H9 (cell line): Measurements from ENCODE around the gene EDARADD. TPM values are rescaled to one million over a fixed set of nuclear protein-coding genes. Genes with fewer than 3 reads are reported as not detected.

Experiments
- DNase-seq: peaks from one replicate; pipeline ENCODE4 v3.0.0-alpha.2; 2017
- H2AFZ ChIP-seq: one replicate; pipeline ENCODE4 v1.6.1; 2013; ENCODE audit warnings: mild to moderate bottlenecking, low read length, control low read depth, moderate library complexity
- H2AK5ac ChIP-seq: 2 replicates; pipeline ENCODE4 v1.6.1; 2013; ENCODE audit warnings: low read length, control low read depth, mixed read lengths; ENCODE audit not compliant: insufficient read length
- H2BK120ac ChIP-seq: one replicate; pipeline ENCODE4 v1.6.1; 2013; ENCODE audit warnings: low read depth, mild to moderate bottlenecking, low read length, control low read depth, inconsistent platforms; ENCODE audit not compliant: poor library complexity, severe bottlenecking
- H2BK12ac ChIP-seq: 2 replicates; pipeline ENCODE4 v1.6.1; 2013; ENCODE audit warnings: low read length, control low read depth, mixed read lengths, low read depth; ENCODE audit not compliant: insufficient read length
- H2BK15ac ChIP-seq: 2 replicates; pipeline ENCODE4 v1.6.1; 2013; ENCODE audit warnings: low read depth, low read length, control low read depth
- H2BK20ac ChIP-seq: one replicate; pipeline ENCODE4 v1.6.1; 2013; ENCODE audit warnings: low read depth, mild to moderate bottlenecking, low read length, control low read depth, inconsistent platforms; ENCODE audit not compliant: poor library complexity, severe bottlenecking
- H2BK5ac ChIP-seq: 2 replicates; pipeline ENCODE4 v1.6.1; 2013; ENCODE audit warnings: low read length, control low read depth, mixed read lengths; ENCODE audit not compliant: insufficient read length
- H3K14ac ChIP-seq: 2 replicates; pipeline ENCODE4 v1.6.1; 2013; ENCODE audit warnings: low read length, control low read depth; ENCODE audit not compliant: insufficient read depth
- H3K18ac ChIP-seq: 2 replicates; pipeline ENCODE4 v1.6.1; 2013; ENCODE audit warnings: low read depth, mild to moderate bottlenecking, mixed read lengths, low read length, control low read depth; ENCODE audit not compliant: insufficient read length
- H3K23ac ChIP-seq: 2 replicates; pipeline ENCODE4 v1.6.1; 2013; ENCODE audit warnings: low read length, control low read depth, mixed read lengths, low read depth; ENCODE audit not compliant: insufficient read length
- H3K23me2 ChIP-seq: 2 replicates; pipeline ENCODE4 v1.6.1; 2013; ENCODE audit warnings: low read depth, mild to moderate bottlenecking, mixed read lengths, low read length, control low read depth; ENCODE audit not compliant: insufficient read length, poor library complexity, severe bottlenecking
- H3K27ac ChIP-seq: 2 replicates; pipeline ENCODE4 v1.5.1; 2013; ENCODE audit warnings: low read length, control low read depth, mixed read lengths, low read depth; ENCODE audit not compliant: insufficient read length
- H3K27me3 ChIP-seq: 2 replicates; pipeline ENCODE4 v1.6.1; 2013; ENCODE audit warnings: low read length, control low read depth, inconsistent platforms; ENCODE audit not compliant: insufficient read depth
- H3K4ac ChIP-seq: 2 replicates; pipeline ENCODE4 v1.6.1; 2013; ENCODE audit warnings: low read depth, mild to moderate bottlenecking, control low read depth, inconsistent platforms, low read length, moderate library complexity
- H3K4me1 ChIP-seq: 2 replicates; pipeline ENCODE4 v1.6.1; 2013; ENCODE audit warnings: low read length, control low read depth, inconsistent platforms; ENCODE audit not compliant: insufficient read depth
- H3K4me2 ChIP-seq: 2 replicates; pipeline ENCODE4 v1.6.1; 2013; ENCODE audit warnings: low read length, control low read depth, mixed read lengths; ENCODE audit not compliant: insufficient read length, insufficient read depth
- H3K56ac ChIP-seq: 2 replicates; pipeline ENCODE4 v1.6.1; 2013; ENCODE audit warnings: low read depth, mild to moderate bottlenecking, mixed read lengths, low read length, control low read depth; ENCODE audit not compliant: insufficient read length
- H3K79me1 ChIP-seq: 2 replicates; pipeline ENCODE4 v1.6.1; 2013; ENCODE audit warnings: low read depth, mild to moderate bottlenecking, moderate library complexity, low read length, control low read depth, inconsistent platforms; ENCODE audit not compliant: insufficient read depth, poor library complexity, severe bottlenecking
- H3K79me2 ChIP-seq: 2 replicates; pipeline ENCODE4 v1.6.1; 2013; ENCODE audit warnings: low read length, control low read depth, inconsistent platforms; ENCODE audit not compliant: insufficient read depth
- H3K9ac ChIP-seq: 2 replicates; pipeline ENCODE4 v1.6.1; 2013; ENCODE audit warnings: low read length, control low read depth, mixed read lengths; ENCODE audit not compliant: insufficient read length; ENCODE audit errors: extremely low read depth
- H3K9me3 ChIP-seq: one replicate; pipeline ENCODE4 v1.6.1; 2013; ENCODE audit warnings: low read depth, low read length, inconsistent platforms; ENCODE audit not compliant: control insufficient read depth
- H3T11ph ChIP-seq: one replicate; pipeline ENCODE4 v1.6.1; 2013; ENCODE audit warnings: mild to moderate bottlenecking, low read length, control low read depth, inconsistent platforms
- H4K20me1 ChIP-seq: one replicate; pipeline ENCODE4 v1.6.1; 2013; ENCODE audit not compliant: control insufficient read depth, insufficient read length, insufficient read depth
- H4K5ac ChIP-seq: 2 replicates; pipeline ENCODE4 v1.6.1; 2013; ENCODE audit warnings: low read depth, mild to moderate bottlenecking, mixed read lengths, low read length, control low read depth; ENCODE audit not compliant: insufficient read length
- H4K8ac ChIP-seq: replicated peaks from 2 replicates; pipeline ENCODE4 v1.6.1; 2013; ENCODE audit warnings: low read length, control low read depth, mixed read lengths, low read depth; ENCODE audit not compliant: insufficient read length
- H4K91ac ChIP-seq: 2 replicates; pipeline ENCODE4 v1.6.1; 2013; ENCODE audit warnings: low read depth, mild to moderate bottlenecking, moderate library complexity, mixed read lengths, low read length, control low read depth; ENCODE audit not compliant: insufficient read length
- H3K27ac Mint-ChIP-seq, 3 experiments: 2 replicates in 2 of 3; 3 replicates in 1 of 3; pipeline ENCODE4 v1.8.0; 2020 to 2021; ENCODE audit warnings: mixed read lengths in 3 of 3, mild to moderate bottlenecking in 1 of 3, moderate library complexity in 1 of 3
- H3K27me3 Mint-ChIP-seq: 2 replicates; pipeline ENCODE4 v1.8.0; 2021; ENCODE audit warnings: low read depth, mild to moderate bottlenecking, moderate library complexity, mixed read lengths
- H3K36me3 Mint-ChIP-seq, 3 experiments: 2 replicates in 2 of 3; 3 replicates in 1 of 3; pipeline ENCODE4 v1.8.0; 2020 to 2021; ENCODE audit warnings: low read depth in 3 of 3, mixed read lengths in 3 of 3; ENCODE audit not compliant: insufficient read depth in 1 of 3
- H3K4me1 Mint-ChIP-seq, 2 experiments: 2 replicates each; pipeline ENCODE4 v1.8.0; 2020; ENCODE audit warnings: mixed read lengths in 2 of 2
- H3K4me3 Mint-ChIP-seq, 2 experiments: 2 replicates in 1 of 2; 3 replicates in 1 of 2; pipeline ENCODE4 v1.8.0; 2020 to 2021; ENCODE audit warnings: mild to moderate bottlenecking in 2 of 2, mixed read lengths in 2 of 2, moderate library complexity in 1 of 2
- H3K9me3 Mint-ChIP-seq, 2 experiments: 2 replicates in 1 of 2; 3 replicates in 1 of 2; pipeline ENCODE4 v1.8.0; 2020; ENCODE audit warnings: mild to moderate bottlenecking in 2 of 2, mixed read lengths in 2 of 2, moderate library complexity in 1 of 2
- WGBS: extraction: QIAGEN DNeasy Blood & Tissue Kit; methylation state at CpG from one replicate; pipeline ENCODE4 v1.1.7; 2013; ENCODE audit warnings: missing lambda C conversion rate, low lambda C conversion rate, mixed read lengths; ENCODE audit not compliant: insufficient read length; ENCODE audit errors: extremely low coverage; 5-methylcytosine and 5-hydroxymethylcytosine counted together
- total RNA-seq: library from RNA; stranded (reverse); gene quantifications from 2 replicates; pipeline ENCODE4 v1.2.1, GENCODE V29; 2021
- TF ChIP-seq, protein P1 (sequence below): fragments of 200-600 bp; sonication (generic); conservative IDR thresholded peaks from 3 replicates; pipeline ENCODE4 v1.8.0; 2021; ENCODE audit warnings: antibody characterized with exemption, mild to moderate bottlenecking

The EDARADD gene
- total RNA-seq, 1 experiment from 2014 or later: 3.8 TPM

GRCh38 chr1:236472850-236473788 is 79.0 kb downstream of the EDARADD start:
- H3K4me3 Mint-ChIP-seq: no peak overlapping the region
- WGBS: no CpG with 5 or more reads among the region's 17 CpGs
- TF ChIP-seq, protein P1, sequence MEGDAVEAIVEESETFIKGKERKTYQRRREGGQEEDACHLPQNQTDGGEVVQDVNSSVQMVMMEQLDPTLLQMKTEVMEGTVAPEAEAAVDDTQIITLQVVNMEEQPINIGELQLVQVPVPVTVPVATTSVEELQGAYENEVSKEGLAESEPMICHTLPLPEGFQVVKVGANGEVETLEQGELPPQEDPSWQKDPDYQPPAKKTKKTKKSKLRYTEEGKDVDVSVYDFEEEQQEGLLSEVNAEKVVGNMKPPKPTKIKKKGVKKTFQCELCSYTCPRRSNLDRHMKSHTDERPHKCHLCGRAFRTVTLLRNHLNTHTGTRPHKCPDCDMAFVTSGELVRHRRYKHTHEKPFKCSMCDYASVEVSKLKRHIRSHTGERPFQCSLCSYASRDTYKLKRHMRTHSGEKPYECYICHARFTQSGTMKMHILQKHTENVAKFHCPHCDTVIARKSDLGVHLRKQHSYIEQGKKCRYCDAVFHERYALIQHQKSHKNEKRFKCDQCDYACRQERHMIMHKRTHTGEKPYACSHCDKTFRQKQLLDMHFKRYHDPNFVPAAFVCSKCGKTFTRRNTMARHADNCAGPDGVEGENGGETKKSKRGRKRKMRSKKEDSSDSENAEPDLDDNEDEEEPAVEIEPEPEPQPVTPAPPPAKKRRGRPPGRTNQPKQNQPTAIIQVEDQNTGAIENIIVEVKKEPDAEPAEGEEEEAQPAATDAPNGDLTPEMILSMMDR: no peak

More at GRCh38 chr1:236472850-236473788, 79.0 kb downstream of the EDARADD start:
- Histone ChIP-seq H3K14ac (no peak overlapping the region), H3K9ac (no peak overlapping the region), H3K27me3 (no peaks in the 10 kb centered on the region), H4K91ac (no peak overlapping the region), H2BK120ac (no peak overlapping the region), H4K5ac (no peak overlapping the region), H4K20me1 (no peaks in the 10 kb centered on the region), H3K18ac (no peak overlapping the region), H2BK12ac (no peak overlapping the region), H3T11ph (no peak overlapping the region), H3K4me2 (no peak overlapping the region), H2BK5ac (no peak overlapping the region), H3K4me1 (no peaks in the 10 kb centered on the region), H2BK20ac (no peak overlapping the region), H2BK15ac (no peak overlapping the region), H3K27ac (no peak overlapping the region), H3K23me2 (no peaks in the 10 kb centered on the region), H3K9me3 (no peaks in the 10 kb centered on the region), H2AK5ac (no peak overlapping the region), H3K79me1 (no peaks in the 10 kb centered on the region), H3K4ac (no peak overlapping the region), H3K56ac (no peak overlapping the region), H3K79me2 (no peaks in the 10 kb centered on the region), H3K23ac (no peak overlapping the region), H2AFZ (no peak overlapping the region), H4K8ac (no peak overlapping the region)
- H3K9me3 Mint-ChIP-seq: no peaks in the 10 kb centered on the region; a peak in 1 of 5 replicates
- no peak overlapping the region; a peak in 1 of 7 replicates for H3K27ac Mint-ChIP-seq
- H3K36me3 Mint-ChIP-seq: no peaks in the 10 kb centered on the region; a peak in 1 of 7 replicates
- peaks cover 22 to 28% of the 10 kb centered on the region in 2 experiments for H3K4me1 Mint-ChIP-seq
- H3K27me3 Mint-ChIP-seq: no peaks in the 10 kb centered on the region
- no peak for DNase-seq
